GM18858 (cell line): ENCODE measurements around the gene TPP2.

Experiments
- ATAC-seq: cut with Tn5 transposase; IDR thresholded peaks from one replicate; pipeline ENCODE4 v1.9.1; 2021; ENCODE audit not compliant: unreplicated experiment

TPP2 gene

GRCh38 chr13:102651892-102652291, 55.1 kb downstream of the TPP2 start:
- ATAC-seq, result no peak

GRCh38 chr13:102654756-102655155, 58.0 kb downstream of the TPP2 start:
- ATAC-seq, result no peak

GRCh38 chr13:102657630-102658029, 60.8 kb downstream of the TPP2 start:
- no peak for ATAC-seq

GRCh38 chr13:102658660-102659059, 61.9 kb downstream of the TPP2 start:
- no peak for ATAC-seq

- ATAC-seq, result no peak
These were observed 62.5 kb downstream of the TPP2 start for GRCh38 chr13:102659168-102659713.

- no peak for ATAC-seq
These were observed 70.2 kb downstream of the TPP2 start for GRCh38 chr13:102667023-102667422.

- no peak for ATAC-seq
These were observed 71.1 kb downstream of the TPP2 start for GRCh38 chr13:102667911-102668310.

- no peak for ATAC-seq
These were observed 73.3 kb downstream of the TPP2 start for GRCh38 chr13:102670130-102670529.

- ATAC-seq, result no peak
These were observed 78.3 kb downstream of the TPP2 start for GRCh38 chr13:102675115-102675514.

GRCh38 chr13:102677122-102677521, 80.3 kb downstream of the TPP2 start:
- no peak for ATAC-seq

- no peak for ATAC-seq
These were observed 81.7 kb downstream of the TPP2 start for GRCh38 chr13:102678339-102679107.

- no peak for ATAC-seq
These were observed 82.8 kb downstream of the TPP2 start for GRCh38 chr13:102679449-102680132.

GRCh38 chr13:102680133-102680717, 83.4 kb downstream of the TPP2 start:
- ATAC-seq, result no peak

- no peak for ATAC-seq
These were observed 84.3 kb downstream of the TPP2 start for GRCh38 chr13:102680842-102681740.

GRCh38 chr13:102682211-102682610, 85.4 kb downstream of the TPP2 start:
- ATAC-seq, result no peak

- no peak for ATAC-seq
These were observed 85.9 kb downstream of the TPP2 start for GRCh38 chr13:102682727-102683126.

- no peak for ATAC-seq
These were observed 86.9 kb downstream of the TPP2 start for GRCh38 chr13:102683637-102684036.

- no peak for ATAC-seq
These were observed 89.2 kb downstream of the TPP2 start for GRCh38 chr13:102686024-102686423.

GRCh38 chr13:102687520-102687919, 90.7 kb downstream of the TPP2 start:
- ATAC-seq, result no peak

GRCh38 chr13:102688306-102688973, 91.7 kb downstream of the TPP2 start:
- ATAC-seq, result no peak
